Hypothalamus (tissue), 51 donors: ENCODE data around the gene TGM5.
"Not testable (repeated sequence)": the region's sequence is repeated elsewhere in the genome, so short reads cannot be mapped to it uniquely, and the experiment has no call there.

Source experiments
- DNase-seq, 51 donors: peaks; one replicate each; lab custom pipeline; 2025; lab: John Stamatoyannopoulos, UW

The TGM5 gene

GRCh38 chr15:43249699-43250203 lies 17.0 kb downstream of the TGM5 start:
- no peak for DNase-seq

GRCh38 chr15:43249236-43249635 lies 17.5 kb downstream of the TGM5 start:
- DNase-seq = no peak

- no peak for DNase-seq
These were observed 20.4 kb downstream of the TGM5 start for GRCh38 chr15:43246261-43246774.

DNA sequence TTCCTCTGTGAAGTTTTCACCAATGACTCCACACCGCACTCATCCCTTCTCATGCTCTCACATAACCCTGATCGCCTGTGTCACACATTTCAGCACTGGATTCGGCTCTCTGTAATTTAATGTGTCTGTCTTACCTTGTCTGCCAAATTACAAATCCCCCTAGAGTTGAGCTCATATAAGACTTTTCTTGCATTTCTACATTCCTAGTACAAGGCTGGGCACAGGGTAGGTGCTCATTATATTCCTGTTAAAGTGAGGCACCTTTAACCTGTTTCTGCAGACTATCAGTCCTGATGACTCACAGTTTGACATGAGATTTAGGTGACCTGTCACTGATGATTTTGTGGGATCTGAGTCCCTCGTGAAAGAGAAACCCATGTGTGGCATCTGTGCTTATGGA lies 22.6 kb downstream of the TGM5 start:
- DNase-seq = no peak

GRCh38 chr15:43243020-43243645 lies 23.6 kb downstream of the TGM5 start:
- no peak for DNase-seq

GRCh38 chr15:43242616-43243015 lies 24.1 kb downstream of the TGM5 start:
- no peak for DNase-seq

DNA sequence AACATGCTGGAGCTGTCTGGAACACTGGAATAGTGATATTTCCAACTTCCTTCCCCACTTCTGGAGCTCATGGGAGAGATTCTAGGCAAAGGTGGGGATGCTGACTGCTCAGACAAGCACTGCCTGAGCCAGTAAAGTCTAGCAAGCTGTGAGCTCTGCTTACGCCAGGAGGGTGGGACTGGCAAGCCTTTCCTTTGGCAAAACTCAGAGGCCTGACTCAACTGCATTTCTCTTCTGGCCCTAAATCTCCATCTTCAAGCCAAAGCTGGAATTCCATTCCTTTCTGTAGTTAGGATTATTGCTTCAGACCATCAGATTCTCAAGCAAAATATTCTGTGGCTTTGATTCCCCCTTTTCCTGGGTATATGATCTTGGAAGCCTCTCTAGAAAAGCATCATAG lies 25.6 kb downstream of the TGM5 start:
- DNase-seq = peak in 16 of 51 donors; percentile 7 to 56 (median 24)

DNA sequence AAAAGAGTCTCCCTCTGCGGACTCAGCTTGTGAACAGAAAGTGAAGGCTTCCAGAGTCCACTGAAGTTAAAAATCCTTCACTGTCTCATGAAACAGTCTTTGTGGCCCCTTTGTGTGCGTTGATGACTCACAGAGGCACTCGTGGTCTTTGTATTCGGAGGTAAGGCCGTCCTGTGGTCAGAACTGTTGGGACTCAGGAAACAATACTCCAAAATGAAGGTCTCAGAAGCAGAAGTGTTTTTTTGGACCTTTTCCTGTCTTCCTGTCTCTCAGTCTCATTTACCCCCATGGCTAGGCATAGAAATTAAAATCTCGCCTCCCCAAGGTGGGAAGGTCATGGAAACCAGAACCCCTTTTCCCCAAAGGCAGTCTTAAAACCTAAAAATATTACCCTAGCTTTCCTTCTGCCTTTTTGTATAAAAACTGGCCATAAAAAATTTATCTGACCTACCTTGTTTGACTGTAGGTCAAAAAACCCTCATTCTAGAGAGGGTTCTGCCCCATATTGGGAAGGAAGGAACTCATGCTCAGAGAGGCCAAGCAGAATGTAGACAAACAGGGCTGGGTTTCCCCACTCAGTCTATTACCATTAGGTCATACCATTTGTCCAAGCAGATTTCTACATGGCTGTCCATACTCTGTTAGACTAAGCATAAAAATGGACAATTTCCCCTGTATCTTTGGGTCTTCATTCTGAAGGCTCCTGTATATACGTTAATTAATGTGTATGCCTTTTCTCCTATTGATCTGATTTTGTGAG lies 26.8 kb downstream of the TGM5 start:
- no peak for DNase-seq

GRCh38 chr15:43238671-43239131 lies 28.0 kb downstream of the TGM5 start:
- DNase-seq = no peak

DNA sequence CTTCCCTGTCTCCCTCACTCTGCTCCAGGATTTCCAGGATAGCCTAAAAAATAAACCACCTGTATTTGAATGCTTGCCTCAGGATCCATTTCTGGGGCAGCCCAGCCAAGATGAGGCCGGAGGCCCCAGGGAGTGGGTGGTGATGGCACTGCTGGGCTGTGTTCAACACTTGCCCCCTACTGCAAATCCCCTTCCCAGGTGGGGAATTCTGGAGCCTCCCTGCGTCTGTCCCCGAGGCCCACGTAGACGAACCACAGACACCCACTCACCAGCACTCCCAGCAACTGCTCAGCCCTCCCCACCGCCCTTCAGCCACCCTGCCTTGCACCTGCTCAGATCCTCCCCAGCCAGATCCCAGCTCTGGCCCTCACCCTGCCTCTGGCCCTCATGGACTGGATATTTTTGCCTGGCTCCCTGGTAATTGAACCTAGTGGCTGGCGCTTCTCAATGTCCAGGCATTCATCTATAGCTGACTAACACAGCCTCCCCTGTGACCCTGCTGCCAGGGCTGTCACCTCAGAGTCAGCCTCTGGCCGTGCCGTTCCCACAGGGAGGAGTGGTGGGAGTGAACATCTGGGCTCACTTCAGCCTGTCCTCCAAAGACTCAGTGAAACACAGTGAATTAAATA lies 28.8 kb downstream of the TGM5 start:
- DNase-seq = no peak

DNA sequence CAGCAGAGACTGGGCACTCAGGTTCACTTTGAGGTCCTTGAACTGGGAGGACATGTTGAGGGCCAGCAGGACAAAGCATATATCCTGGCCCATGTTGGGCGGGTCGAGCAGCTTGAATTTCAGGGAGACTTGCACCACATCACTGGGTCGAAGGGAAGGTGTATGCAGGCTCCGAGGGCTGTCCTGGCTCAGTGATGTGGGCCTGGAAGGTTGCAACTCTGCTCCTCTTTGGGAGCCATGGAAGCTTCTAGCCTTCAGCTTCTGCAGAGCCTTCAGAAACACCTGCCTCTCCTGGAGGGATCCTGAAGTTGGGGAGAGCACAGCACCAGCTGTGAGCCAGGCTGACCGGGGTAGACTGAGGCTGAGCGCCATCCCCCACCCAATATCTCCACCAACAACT lies 31.2 kb downstream of the TGM5 start:
- DNase-seq = no peak

- no peak for DNase-seq
These were observed 34.3 kb downstream of the TGM5 start for GRCh38 chr15:43232289-43232874.

- no peak for DNase-seq
These were observed 36.0 kb downstream of the TGM5 start for GRCh38 chr15:43230640-43231115.

GRCh38 chr15:43229977-43230376 lies 36.8 kb downstream of the TGM5 start:
- peak in 35 of 51 donors; percentile 2 to 76 (median 40) for DNase-seq

DNA sequence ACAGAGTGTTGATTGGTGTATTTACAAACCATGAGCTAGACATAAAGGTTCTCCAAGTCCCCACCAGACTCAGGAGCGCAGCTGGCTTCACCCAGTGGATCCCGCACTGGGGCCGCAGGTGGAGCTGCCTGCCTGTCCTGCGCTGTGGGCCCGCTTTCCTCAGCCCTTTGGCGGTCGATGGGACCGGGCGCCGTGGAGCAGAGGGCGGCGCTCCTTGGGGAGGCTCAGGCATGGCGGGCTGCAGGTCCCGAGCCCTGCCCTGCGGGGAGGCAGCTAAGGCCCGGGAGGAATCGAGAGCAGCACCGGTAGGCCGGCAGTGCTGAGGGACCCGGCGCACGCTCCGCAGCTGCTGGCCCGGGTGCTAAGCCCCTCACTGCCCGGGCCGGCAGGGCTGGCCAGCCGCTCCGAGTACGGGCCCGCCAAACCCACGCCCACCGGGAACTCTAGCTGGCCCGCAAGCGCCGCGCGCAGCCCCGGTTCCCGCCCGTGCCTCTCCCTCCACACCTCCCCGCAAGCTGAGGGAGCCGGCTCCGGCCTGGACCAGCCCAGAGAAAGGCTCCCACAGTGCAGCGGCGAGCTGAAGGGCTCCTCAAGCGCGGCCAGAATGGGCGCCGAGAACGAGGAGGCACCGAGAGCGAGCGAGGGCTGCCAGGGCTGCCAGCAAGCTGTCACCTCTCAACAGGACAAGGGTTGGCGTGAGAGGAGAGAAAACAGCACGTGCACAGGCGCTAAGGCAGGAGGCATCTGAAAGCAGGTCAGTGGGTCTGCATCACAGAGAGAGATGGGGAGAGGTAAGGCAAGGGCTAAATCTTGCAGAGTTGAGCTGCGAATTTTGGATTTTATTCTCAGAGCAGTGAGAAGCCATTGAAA lies 40.1 kb downstream of the TGM5 start:
- DNase-seq = no peak

GRCh38 chr15:43225950-43226255 lies 40.8 kb downstream of the TGM5 start:
- DNase-seq = not testable (repeated sequence)

- peak in 17 of 51 donors; percentile 3 to 43 (median 23) for DNase-seq
These were observed 41.4 kb downstream of the TGM5 start for GRCh38 chr15:43225201-43225949.

- DNase-seq = no peak
These were observed 45.3 kb downstream of the TGM5 start for GRCh38 chr15:43221422-43221821.

GRCh38 chr15:43220991-43221403 lies 45.7 kb downstream of the TGM5 start, which contains the start of gene EPB42:
TSS of gene EPB42 (minus strand) at chr15:43221018. CDS start at chr15:43220825, 193 bp downstream.
- no peak for DNase-seq
